Loucy (cell line): ENCODE results near the gene HNF4A.

ENCODE experiments used
- H2AFZ ChIP-seq: fragments of 200-600 bp; sonication (generic); 2 replicates; pipeline ENCODE4 v1.6.0; 2016; ENCODE audit warnings: antibody characterized with exemption, mild to moderate bottlenecking, low read length, moderate library complexity
- H3F3A ChIP-seq: fragments of 200-600 bp; 2 replicates; pipeline ENCODE4 v1.6.0; 2016; ENCODE audit warnings: antibody characterized with exemption, low read depth, mild to moderate bottlenecking
- H3K27me3 ChIP-seq: fragments of 200-600 bp; sonication (generic); 2 replicates; pipeline ENCODE4 v1.6.1; 2014; ENCODE audit warnings: low read length, mild to moderate bottlenecking; ENCODE audit not compliant: insufficient read depth, poor library complexity, severe bottlenecking
- H3K36me3 ChIP-seq: fragments of 200-600 bp; sonication (generic); 2 replicates; pipeline ENCODE4 v1.6.1; 2016; ENCODE audit warnings: low read length; ENCODE audit not compliant: insufficient read depth
- H3K4me1 ChIP-seq: fragments of 200-600 bp; sonication (generic); 2 replicates; pipeline ENCODE4 v1.5.1; 2014; ENCODE audit warnings: low read length, mild to moderate bottlenecking; ENCODE audit not compliant: insufficient read depth, poor library complexity, severe bottlenecking
- H3K4me2 ChIP-seq: fragments of 200-600 bp; sonication (generic); 2 replicates; pipeline ENCODE4 v1.6.0; 2014; ENCODE audit warnings: antibody characterized with exemption, low read length, low read depth, mild to moderate bottlenecking; ENCODE audit not compliant: poor library complexity, severe bottlenecking
- H3K4me3 ChIP-seq: fragments of 200-600 bp; sonication (generic); 2 replicates; pipeline ENCODE4 v1.5.1; 2014; ENCODE audit warnings: low read length, mild to moderate bottlenecking, mixed read lengths; ENCODE audit not compliant: poor library complexity, severe bottlenecking
- H3K79me2 ChIP-seq: fragments of 200-600 bp; sonication (generic); 2 replicates; pipeline ENCODE4 v1.6.1; 2014; ENCODE audit warnings: low read length; ENCODE audit not compliant: insufficient read depth
- H3K9ac ChIP-seq: fragments of 200-600 bp; sonication (generic); 2 replicates; pipeline ENCODE4 v1.6.0; 2014; ENCODE audit warnings: mild to moderate bottlenecking, low read depth, low read length, moderate library complexity; ENCODE audit not compliant: poor library complexity, severe bottlenecking
- H3K9me2 ChIP-seq: fragments of 200-600 bp; sonication (generic); replicated peaks from 2 replicates; pipeline ENCODE4 v1.6.1; 2016; ENCODE audit warnings: low read depth, low read length, mixed read lengths
- H3K9me3 ChIP-seq: fragments of 200-600 bp; sonication (generic); 2 replicates; pipeline ENCODE4 v1.6.1; 2014; ENCODE audit warnings: mild to moderate bottlenecking, antibody characterized with exemption, low read length, low read depth; ENCODE audit not compliant: insufficient read depth
- H4K20me1 ChIP-seq: fragments of 200-600 bp; sonication (generic); 2 replicates; pipeline ENCODE4 v1.6.0; 2014; ENCODE audit warnings: antibody characterized with exemption, low read length, mild to moderate bottlenecking; ENCODE audit not compliant: insufficient read depth, poor library complexity, severe bottlenecking
- EZH2phosphoT487 ChIP-seq: fragments of 200-600 bp; IDR thresholded peaks from 2 replicates; pipeline ENCODE4 v1.6.1; 2018; ENCODE audit warnings: antibody characterized with exemption, mild to moderate bottlenecking, moderate library complexity, borderline replicate concordance
- TF ChIP-seq, protein P1 (sequence below): fragments of 200-600 bp; sonication (generic); conservative IDR thresholded peaks from 2 replicates; pipeline ENCODE4 v1.5.1; 2014; ENCODE audit warnings: mild to moderate bottlenecking, antibody characterized with exemption, low read length

Gene HNF4A

DNA sequence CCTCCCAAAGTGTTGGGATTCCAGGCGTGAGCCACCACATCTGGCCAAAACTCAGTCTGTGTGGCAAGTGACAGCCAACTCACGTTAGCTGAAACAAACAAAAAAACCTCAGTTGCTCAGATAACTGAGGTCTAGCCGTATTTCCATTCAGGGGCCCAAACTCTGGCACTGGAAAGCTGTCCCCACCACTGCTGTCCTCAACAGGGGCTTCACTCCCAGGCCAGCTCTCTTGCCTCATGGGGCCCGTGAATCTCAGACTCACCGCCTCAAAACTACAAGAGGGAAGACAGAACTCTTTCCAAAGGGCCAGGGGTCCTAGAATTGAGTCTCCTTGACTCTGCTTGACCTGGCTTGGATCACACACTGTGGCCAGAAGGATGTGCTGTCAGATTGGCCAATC, 127.6 kb downstream of the HNF4A start:
- Histone ChIP-seq H3K9me2 (no peaks in the 10 kb centered on the region), H3K79me2 (no peaks in the 10 kb centered on the region; the same call in 1 of the 2 replicates), H3F3A (no peaks in the 10 kb centered on the region), H3K27me3 (no peaks in the 10 kb centered on the region), H3K36me3 (peaks cover 10% of the 10 kb centered on the region; the same call in 1 of the 2 replicates), H3K4me3 (no peak overlapping the region), H3K9ac (no peak overlapping the region), H3K4me1 (no peaks in the 10 kb centered on the region), H3K4me2 (no peak overlapping the region), H2AFZ (no peak overlapping the region), H3K9me3 (no peaks in the 10 kb centered on the region), H4K20me1 (no peaks in the 10 kb centered on the region)
- TF ChIP-seq, protein P1, sequence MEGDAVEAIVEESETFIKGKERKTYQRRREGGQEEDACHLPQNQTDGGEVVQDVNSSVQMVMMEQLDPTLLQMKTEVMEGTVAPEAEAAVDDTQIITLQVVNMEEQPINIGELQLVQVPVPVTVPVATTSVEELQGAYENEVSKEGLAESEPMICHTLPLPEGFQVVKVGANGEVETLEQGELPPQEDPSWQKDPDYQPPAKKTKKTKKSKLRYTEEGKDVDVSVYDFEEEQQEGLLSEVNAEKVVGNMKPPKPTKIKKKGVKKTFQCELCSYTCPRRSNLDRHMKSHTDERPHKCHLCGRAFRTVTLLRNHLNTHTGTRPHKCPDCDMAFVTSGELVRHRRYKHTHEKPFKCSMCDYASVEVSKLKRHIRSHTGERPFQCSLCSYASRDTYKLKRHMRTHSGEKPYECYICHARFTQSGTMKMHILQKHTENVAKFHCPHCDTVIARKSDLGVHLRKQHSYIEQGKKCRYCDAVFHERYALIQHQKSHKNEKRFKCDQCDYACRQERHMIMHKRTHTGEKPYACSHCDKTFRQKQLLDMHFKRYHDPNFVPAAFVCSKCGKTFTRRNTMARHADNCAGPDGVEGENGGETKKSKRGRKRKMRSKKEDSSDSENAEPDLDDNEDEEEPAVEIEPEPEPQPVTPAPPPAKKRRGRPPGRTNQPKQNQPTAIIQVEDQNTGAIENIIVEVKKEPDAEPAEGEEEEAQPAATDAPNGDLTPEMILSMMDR: no peak
- TF ChIP-seq EZH2phosphoT487: no peak
